Measurements from ENCODE around the gene ZNF609.

DNA sequence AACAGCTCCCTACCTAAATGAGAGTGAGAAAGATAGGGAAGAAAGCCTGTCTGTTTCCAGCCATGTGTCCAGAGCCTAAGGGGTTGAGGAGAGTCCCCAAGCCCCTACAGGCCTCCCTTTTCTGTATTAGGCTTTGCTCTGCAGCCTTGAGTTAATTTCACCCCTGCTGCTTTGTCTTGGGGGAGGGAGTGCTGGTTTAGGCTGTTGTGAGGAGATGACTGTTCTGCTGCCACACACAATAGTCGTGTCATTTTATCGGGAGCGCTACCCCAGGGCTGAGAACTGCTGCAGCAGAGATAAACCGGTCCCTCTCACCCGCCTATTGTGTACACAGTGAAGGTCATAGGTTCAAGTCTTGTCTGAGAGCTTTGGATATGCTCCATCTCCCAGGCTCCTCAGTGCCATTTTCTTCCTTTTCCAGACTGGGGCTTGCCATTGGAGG lies 1.4 kb downstream of the ZNF609 start:
- TF ChIP-seq CTCF (IDR thresholded peaks at IDR 0.05; ENCODE audit: poor library complexity, severe bottlenecking) (peak; percentile 2), POLR2AphosphoS5 (IDR thresholded peaks at IDR 0.05) (peak; percentile 6), MXI1 (conservative IDR thresholded peaks at IDR 0.05; ENCODE audit: poor library complexity, severe bottlenecking) (peak; percentile 55), TAF1 (IDR thresholded peaks at IDR 0.05; ENCODE audit: low read depth) (peak; percentile 27), EP300 (conservative IDR thresholded peaks at IDR 0.05; ENCODE audit: poor library complexity, severe bottlenecking) (peak; percentile 14)

All from neural cell (in vitro differentiated cells).